Sigmoid colon (tissue), 7 donors: ENCODE measurements around the gene CANT1. TPM values are rescaled to one million over a fixed set of nuclear protein-coding genes. Genes with fewer than 3 reads are reported as not detected.

Source experiments
- DNase-seq: peaks from one replicate; pipeline ENCODE4 v3.0.0-alpha.2; 2019
- H3K27ac ChIP-seq, 4 donors: fragments of 200-600 bp; sonication (generic); one replicate each; pipeline ENCODE4 v1.5.1; 2016 to 2019; ENCODE audit warnings: mild to moderate bottlenecking in 1 of 4
- H3K27me3 ChIP-seq, 3 donors: fragments of 200-600 bp; sonication (generic); one replicate each; pipeline ENCODE4 v1.5.1; 2019; ENCODE audit warnings: mild to moderate bottlenecking in 1 of 3
- H3K36me3 ChIP-seq, 4 donors: fragments of 200-600 bp; sonication (generic); one replicate each; pipeline ENCODE4 v1.5.1; 2016 to 2019
- H3K4me1 ChIP-seq, 4 donors: fragments of 200-600 bp; sonication (generic); one replicate each; pipeline ENCODE4 v1.5.1; 2017 to 2019
- H3K4me3 ChIP-seq, 4 donors: fragments of 200-600 bp; sonication (generic); one replicate each; pipeline ENCODE4 v1.5.1; 2017 to 2019; ENCODE audit warnings: mild to moderate bottlenecking in 2 of 4, moderate library complexity in 1 of 4
- H3K9me3 ChIP-seq, 4 donors: fragments of 200-600 bp in 3 of 4; sonication (generic) in 3 of 4; one replicate each; pipeline versions ENCODE4 v1.5.1 to v1.6.1; 2013 to 2019
- EP300 ChIP-seq, 4 donors: sonication (generic); formaldehyde crosslinking; IDR thresholded peaks; one replicate each; pipeline ENCODE4 v1.6.1; 2017; ENCODE audit warnings: antibody characterized with exemption in 4 of 4
- POLR2A ChIP-seq, 2 donors: fragments of 450-650 bp; IDR thresholded peaks; one replicate each; pipeline ENCODE4 v1.6.1; 2016; ENCODE audit warnings: antibody characterized with exemption in 2 of 2, mild to moderate bottlenecking in 2 of 2, moderate library complexity in 2 of 2
- POLR2AphosphoS5 ChIP-seq, 4 donors: sonication (generic); formaldehyde crosslinking; IDR thresholded peaks; one replicate each; pipeline ENCODE4 v1.6.1; 2017; ENCODE audit warnings: antibody characterized with exemption in 4 of 4
- WGBS, 2 donors: extraction: QIAGEN DNeasy Blood & Tissue Kit; methylation state at CpG; one replicate each; pipeline ENCODE4 v1.1.7; 2013; 5-methylcytosine and 5-hydroxymethylcytosine counted together
- intact Hi-C: fragments of 100-400 bp; cut with DNase I; formaldehyde crosslinking; loops from one replicate; pipeline ENCODE4 v1.15.1; 2023
- polyA plus RNA-seq, 3 donors: library from polyadenylated mRNA; stranded (reverse); fragments of 200-250 nt; gene quantifications; one replicate each; pipeline ENCODE4 v1.2.3, GENCODE V29; 2013
- total RNA-seq, 4 donors: library from RNA; depleted of rRNA; stranded (reverse); fragments of >200 nt; gene quantifications; one replicate each; pipeline ENCODE4 v1.1.0, GENCODE V29; 2016
- TF ChIP-seq, protein P1 (sequence below), 4 experiments: fragments of 450-650 bp in 3 of 4; fragments of 200-600 bp in 1 of 4; IDR thresholded peaks; one replicate each; pipeline ENCODE4 v1.5.1; 2016 to 2019; ENCODE audit warnings: antibody characterized with exemption in 4 of 4, mild to moderate bottlenecking in 3 of 4, moderate library complexity in 2 of 4
- donor health status: healthy with polysubstance abuse.
- donor health status: Bipolar disorder and iron deficiency.
- donor health status: healthy.

The CANT1 gene
- total and polyA plus RNA-seq, 7 donors: 11.1 to 132 (median 19.1) TPM

DNA sequence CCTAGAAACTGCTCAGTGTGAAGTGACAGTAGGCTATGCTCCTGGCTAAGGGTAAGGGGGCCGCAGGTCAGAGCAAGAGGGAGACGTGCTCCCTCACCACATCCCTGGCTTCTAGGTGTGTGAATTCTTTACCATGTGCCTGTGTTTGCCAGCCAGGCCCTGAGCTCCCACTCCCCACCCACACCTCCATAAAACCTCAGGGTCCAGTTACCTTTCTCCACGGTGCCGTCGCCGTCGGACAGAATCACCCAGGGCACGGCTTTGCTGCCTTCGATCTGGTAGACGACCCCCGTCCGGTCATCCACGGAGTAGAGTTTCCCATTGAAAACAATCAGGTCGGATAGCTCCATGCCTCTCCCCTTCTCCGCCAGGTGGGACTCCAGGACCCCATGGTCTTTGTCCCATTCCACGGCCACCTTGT lies 12.8 kb downstream of the CANT1 start:
- no peak for TF ChIP-seq EP300 (IDR thresholded peaks at IDR 0.05)
- TF ChIP-seq POLR2A (IDR thresholded peaks at IDR 0.05): no peak
- TF ChIP-seq, protein P1, sequence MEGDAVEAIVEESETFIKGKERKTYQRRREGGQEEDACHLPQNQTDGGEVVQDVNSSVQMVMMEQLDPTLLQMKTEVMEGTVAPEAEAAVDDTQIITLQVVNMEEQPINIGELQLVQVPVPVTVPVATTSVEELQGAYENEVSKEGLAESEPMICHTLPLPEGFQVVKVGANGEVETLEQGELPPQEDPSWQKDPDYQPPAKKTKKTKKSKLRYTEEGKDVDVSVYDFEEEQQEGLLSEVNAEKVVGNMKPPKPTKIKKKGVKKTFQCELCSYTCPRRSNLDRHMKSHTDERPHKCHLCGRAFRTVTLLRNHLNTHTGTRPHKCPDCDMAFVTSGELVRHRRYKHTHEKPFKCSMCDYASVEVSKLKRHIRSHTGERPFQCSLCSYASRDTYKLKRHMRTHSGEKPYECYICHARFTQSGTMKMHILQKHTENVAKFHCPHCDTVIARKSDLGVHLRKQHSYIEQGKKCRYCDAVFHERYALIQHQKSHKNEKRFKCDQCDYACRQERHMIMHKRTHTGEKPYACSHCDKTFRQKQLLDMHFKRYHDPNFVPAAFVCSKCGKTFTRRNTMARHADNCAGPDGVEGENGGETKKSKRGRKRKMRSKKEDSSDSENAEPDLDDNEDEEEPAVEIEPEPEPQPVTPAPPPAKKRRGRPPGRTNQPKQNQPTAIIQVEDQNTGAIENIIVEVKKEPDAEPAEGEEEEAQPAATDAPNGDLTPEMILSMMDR (IDR thresholded peaks at IDR 0.05): no peak
- no peak for TF ChIP-seq POLR2AphosphoS5 (IDR thresholded peaks at IDR 0.05)
- peak; percentile 52 for DNase-seq
- Histone ChIP-seq H3K9me3 (no peaks in the 10 kb centered on the region), H3K4me1 (peaks cover 0 to 12% (median 4%) of the 10 kb centered on the region in 4 donors), H3K27ac (peak overlapping the region in 1 of 4 donors; percentile 27), H3K27me3 (no peaks in the 10 kb centered on the region), H3K36me3 (peaks cover 5 to 62% (median 18%) of the 10 kb centered on the region in 4 donors), H3K4me3 (no peak overlapping the region)
- intact Hi-C loops: no loop called here
- 27 to 81% methylated on average over 16 of the region's 16 CpGs for WGBS, 2 donors

DNA sequence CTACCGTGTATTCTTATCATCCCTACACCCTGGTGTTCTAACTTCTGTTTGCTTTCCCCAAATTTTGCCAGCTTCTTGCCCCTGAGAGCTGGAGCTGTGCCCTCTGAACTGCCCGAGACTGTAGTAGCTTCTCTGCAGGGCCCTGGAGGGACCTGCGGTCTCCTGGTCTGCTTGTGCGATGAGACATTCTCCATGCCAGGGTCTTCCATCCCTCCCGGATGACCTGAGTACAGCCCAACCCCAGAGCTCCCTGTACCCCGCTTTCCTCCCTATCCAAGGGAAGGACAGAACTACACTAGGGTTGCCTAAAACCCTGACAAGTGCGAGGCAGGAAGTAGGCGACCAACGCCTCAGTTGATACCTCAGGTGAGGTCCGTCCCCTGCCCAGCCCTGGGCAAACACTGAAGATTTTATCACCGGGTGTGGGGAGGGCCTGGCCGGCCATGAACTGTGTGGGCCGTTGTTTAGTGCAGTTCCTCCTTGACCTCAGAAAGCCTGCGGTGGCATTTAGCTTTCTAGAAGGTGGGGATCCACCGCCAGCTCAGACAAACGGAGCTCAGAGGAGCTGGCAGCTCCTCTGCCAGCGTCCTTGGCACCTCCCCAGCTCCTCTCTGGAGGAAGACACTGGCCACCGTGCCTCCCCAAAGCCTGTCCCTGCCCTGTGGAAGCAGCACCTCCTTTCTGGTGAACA lies 13.7 kb downstream of the CANT1 start:
- peak overlapping the region in 1 of 4 donors; percentile 27 for H3K27ac ChIP-seq
- H3K4me1 ChIP-seq: peaks cover 0 to 12% (median 4%) of the 10 kb centered on the region in 4 donors
- no peak for TF ChIP-seq POLR2AphosphoS5 (IDR thresholded peaks at IDR 0.05)
- no peak for TF ChIP-seq POLR2A (IDR thresholded peaks at IDR 0.05)
- no peak for TF ChIP-seq EP300 (IDR thresholded peaks at IDR 0.05)
- TF ChIP-seq, protein P1 (IDR thresholded peaks at IDR 0.05): no peak
- 18 to 64% methylated on average over 18 of the region's 18 CpGs for WGBS, 2 donors
- peaks cover 9 to 71% (median 21%) of the 10 kb centered on the region in 4 donors for H3K36me3 ChIP-seq
- no peak overlapping the region for H3K4me3 ChIP-seq
- intact Hi-C loops: no loop called here
- H3K27me3 ChIP-seq: no peaks in the 10 kb centered on the region
- peak; percentile 72 for DNase-seq
- no peaks in the 10 kb centered on the region for H3K9me3 ChIP-seq

DNA sequence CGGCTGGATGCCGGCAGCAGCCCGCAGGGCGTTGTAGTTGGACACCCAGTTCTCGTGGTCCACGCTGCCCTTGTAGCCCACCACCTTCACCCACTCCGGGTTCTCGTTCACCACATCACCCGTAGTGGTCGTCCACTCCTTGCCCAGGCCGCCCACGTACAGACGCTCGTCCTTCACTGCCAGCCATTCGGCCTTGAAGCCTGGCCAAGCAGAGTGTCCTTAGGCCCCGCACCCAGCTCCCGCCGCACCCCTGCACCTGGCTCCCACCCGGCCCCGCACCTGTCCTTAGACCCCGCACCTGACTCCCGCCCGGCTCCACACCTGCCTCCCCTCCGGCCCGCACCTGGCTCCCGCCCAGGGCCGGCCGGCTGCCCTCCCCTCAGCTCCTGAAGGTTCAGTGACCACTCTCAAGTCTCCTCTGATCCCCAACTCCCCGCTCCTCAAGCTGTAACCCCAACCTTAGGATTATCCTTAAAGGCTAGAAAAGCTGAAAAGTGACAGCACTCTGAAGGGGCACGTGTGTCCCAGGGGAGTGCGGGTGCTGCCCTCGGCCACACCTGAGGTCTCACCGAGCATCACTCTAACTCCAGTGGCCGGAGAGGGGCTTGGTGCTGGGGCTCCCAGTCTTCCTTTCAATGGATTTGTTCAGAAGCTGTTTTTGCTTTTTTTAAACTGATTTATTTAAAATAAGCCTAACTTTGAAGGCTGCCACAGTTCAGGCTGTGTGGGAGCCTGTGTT lies 14.4 kb downstream of the CANT1 start:
- no peaks in the 10 kb centered on the region for H3K27me3 ChIP-seq
- DNase-seq: peak; percentile 57
- H3K4me3 ChIP-seq: no peak overlapping the region
- H3K4me1 ChIP-seq: peaks cover 0 to 12% (median 4%) of the 10 kb centered on the region in 4 donors
- intact Hi-C loops: no loop called here
- no peaks in the 10 kb centered on the region for H3K9me3 ChIP-seq
- no peak for TF ChIP-seq POLR2A (IDR thresholded peaks at IDR 0.05)
- no peak for TF ChIP-seq POLR2AphosphoS5 (IDR thresholded peaks at IDR 0.05)
- TF ChIP-seq, protein P1 (IDR thresholded peaks at IDR 0.05): no peak
- no peak for TF ChIP-seq EP300 (IDR thresholded peaks at IDR 0.05)
- H3K27ac ChIP-seq: no peak overlapping the region
- peaks cover 9 to 78% (median 21%) of the 10 kb centered on the region in 4 donors for H3K36me3 ChIP-seq
- 31 to 77% methylated on average over 34 of the region's 34 CpGs for whole genome bisulfite sequencing, 2 donors

DNA sequence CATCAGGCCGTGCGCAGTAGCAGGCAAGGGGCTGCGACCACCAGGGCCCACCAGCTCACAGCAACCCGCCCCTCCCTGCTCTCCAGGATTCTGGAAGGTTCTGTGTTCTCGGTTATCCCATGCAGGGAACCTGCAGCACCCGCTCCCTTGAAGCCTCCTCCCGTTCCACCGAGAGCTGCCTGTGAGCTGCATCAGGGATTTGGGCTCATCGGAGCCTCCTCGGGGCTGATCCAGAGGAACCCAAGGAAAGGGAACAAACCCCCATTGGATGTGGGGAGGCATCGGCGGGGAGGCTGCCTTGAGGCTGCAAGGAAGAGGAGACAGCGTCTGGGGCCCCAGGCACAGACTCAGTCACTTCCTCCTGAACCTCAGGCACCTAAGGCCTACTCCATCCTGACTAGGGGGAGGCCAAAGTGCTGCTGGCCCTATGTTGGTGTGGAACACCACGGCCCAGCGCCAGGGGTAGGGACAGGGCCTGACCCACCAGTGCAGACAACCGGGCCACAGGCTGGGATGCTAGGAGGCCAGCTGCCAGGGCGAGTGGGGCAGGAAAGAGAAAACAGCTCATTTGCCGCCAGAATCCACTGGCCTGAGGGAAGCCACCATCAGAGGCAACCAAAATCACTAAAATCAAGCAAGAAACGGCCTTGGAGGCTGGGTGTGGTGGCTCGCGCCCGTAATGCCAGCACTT lies 15.4 kb downstream of the CANT1 start:
- Histone ChIP-seq H3K36me3 (peaks cover 9 to 74% (median 21%) of the 10 kb centered on the region in 4 donors), H3K4me1 (peaks cover 0 to 12% (median 4%) of the 10 kb centered on the region in 4 donors), H3K4me3 (no peak overlapping the region), H3K9me3 (no peaks in the 10 kb centered on the region), H3K27me3 (no peaks in the 10 kb centered on the region), H3K27ac (no peak overlapping the region)
- TF ChIP-seq, protein P1 (IDR thresholded peaks at IDR 0.05): no peak
- TF ChIP-seq EP300 (IDR thresholded peaks at IDR 0.05) (no peak), POLR2A (IDR thresholded peaks at IDR 0.05) (no peak), POLR2AphosphoS5 (IDR thresholded peaks at IDR 0.05) (no peak)
- WGBS, 2 donors: 89 to 91% methylated on average over 22 of the region's 22 CpGs
- intact Hi-C loops: no loop called here
- DNase-seq: peak; percentile 53
